T-helper 1 cell (primary cell): ENCODE measurements around the gene PRSS12.
"Not testable (repeated sequence)": the region's sequence is repeated elsewhere in the genome, so short reads cannot be mapped to it uniquely, and the experiment has no call there.

Experiments
- DNase-seq, 5 donors: peaks; one replicate each; pipeline ENCODE4 v3.0.0-alpha.2; 2012 to 2020

The PRSS12 gene

DNA sequence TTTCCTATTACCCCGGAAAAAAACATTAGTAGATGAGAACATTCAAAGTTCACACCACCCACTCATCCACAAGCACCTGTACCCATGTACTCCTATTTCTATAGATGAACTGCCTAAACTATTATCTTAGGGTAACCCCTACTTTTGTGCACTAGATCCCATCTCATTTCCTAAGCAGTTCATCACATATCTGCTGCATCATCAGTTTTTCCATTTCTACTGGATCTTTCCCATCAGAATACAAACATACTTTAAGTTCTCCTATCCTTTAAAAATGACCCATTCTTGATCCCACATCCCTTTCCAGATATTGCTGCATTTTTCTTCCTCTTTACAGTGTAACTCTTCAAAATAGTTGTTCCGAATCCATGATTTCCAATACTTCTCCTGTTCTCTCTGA, 81.0 kb downstream of the PRSS12 start:
- no peak for DNase-seq

DNA sequence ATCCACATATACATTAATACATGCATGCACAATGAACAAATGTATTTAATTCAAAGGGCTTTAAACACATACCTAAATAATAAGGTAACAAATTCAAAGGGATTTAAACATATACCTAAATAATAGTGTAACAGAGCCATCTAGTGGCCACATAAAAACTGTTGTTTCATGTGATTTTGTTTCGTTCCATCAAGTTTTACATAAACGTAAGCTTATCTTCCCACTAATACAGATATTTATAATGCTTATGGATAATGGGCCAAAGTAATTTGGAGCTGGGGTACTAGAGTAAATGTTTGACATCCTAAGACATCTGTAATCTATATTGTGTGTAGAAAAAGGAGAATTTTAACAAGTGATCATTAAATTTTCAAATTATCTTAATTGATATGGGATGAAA, 82.3 kb downstream of the PRSS12 start:
- peak in 1 of 5 donors; percentile 47 for DNase-seq

- DNase-seq: no peak
These were observed 84.0 kb downstream of the PRSS12 start for GRCh38 chr4:118268780-118269179.

GRCh38 chr4:118266145-118266496, 86.7 kb downstream of the PRSS12 start:
- not testable (repeated sequence) for DNase-seq

DNA sequence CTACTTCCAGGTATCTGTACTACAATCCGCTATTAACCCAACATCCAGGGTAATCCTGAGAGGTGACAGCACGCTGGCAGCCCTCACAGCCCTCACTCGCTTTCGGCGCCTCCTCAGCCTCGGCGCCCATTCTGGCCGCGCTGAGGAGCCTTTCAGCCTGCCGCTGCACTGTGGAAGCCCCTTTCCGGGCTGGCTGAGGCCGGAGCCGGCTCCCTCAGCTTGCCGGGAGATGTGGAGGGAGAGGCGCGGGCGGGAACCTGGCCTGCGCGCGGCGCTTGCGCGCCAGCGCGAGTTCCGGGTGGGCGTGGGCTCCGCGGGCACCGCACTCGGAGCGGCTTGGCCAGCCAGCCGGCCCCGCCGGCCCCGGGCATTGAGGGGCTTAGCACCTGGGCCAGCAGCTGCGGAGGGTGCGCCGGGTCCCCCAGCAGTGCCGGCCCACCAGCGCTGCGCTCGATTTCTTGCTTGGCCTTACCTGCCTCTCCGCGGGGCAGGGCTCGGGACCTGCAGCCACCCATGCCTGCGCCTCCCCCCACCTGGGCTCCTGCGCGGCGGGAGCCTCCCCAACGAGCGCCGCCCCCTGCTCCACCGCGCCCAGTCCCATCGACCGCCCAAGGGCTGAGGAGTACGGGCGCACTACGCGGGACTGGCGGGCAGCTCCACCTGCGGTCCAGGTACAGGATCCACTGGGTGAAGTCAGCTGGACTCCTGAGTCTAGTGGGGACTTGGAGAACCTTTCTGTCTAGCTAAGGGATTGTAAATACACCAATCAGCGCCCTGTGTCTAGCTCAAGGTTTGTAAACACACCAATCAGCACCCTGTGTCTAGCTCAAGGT, 87.3 kb downstream of the PRSS12 start:
- peak in 1 of 5 donors; percentile 22 for DNase-seq

- no peak for DNase-seq
These were observed 88.7 kb downstream of the PRSS12 start for GRCh38 chr4:118264096-118264495.

GRCh38 chr4:118260309-118260708, 92.5 kb downstream of the PRSS12 start:
- no peak for DNase-seq

DNA sequence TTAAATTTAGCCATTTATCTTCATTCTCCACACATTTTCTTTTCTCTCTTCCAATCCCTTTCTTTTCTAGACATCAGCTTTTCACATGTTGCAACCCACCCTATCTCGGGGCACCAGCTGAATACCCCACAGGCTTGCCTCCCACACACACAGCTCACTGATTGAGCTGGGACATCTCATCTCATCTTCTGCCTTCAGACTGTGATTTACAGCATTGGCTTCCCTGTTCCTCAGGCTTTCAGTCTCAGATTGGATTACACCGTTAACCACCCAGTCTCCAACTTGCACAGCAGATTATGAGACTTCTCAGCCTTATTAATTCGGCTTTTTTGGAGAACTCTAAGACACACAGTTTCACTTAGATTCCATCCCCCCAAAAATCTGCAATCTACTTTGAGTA, 93.7 kb downstream of the PRSS12 start:
- DNase-seq: no peak

- no peak for DNase-seq
These were observed 98.4 kb downstream of the PRSS12 start for GRCh38 chr4:118254368-118254767.

- no peak for DNase-seq
These were observed 102.9 kb downstream of the PRSS12 start for GRCh38 chr4:118249890-118250289.

- DNase-seq: no peak
These were observed 115.3 kb downstream of the PRSS12 start for GRCh38 chr4:118237531-118237930.

DNA sequence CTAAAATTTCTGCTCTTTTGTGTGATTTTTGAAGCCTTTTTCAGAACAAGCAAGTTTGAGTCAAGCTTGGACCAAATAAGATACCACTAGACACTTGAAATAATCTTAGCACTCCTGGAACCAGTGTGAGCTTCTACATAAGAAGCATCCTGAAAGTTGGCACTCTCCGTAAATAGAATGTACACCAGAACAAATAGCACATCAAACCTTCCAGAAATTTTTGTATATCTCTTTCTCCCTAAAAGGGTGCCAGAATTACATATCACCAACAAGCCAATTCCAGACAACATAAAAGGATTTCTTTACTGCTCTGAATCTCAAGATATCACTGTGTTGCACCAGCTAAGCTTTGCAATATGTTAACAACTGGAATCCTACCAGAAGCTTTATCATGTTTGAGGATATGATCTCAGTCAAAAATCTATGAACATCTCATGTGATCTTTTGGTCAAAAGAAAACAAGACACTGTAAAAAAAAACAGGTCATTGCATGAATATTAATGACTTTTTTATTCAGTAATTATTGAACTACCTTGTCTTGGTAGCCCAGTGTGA, 117.2 kb downstream of the PRSS12 start:
- no peak for DNase-seq
